ENCODE results near the gene CYB5RL.

CYB5RL gene

DNA sequence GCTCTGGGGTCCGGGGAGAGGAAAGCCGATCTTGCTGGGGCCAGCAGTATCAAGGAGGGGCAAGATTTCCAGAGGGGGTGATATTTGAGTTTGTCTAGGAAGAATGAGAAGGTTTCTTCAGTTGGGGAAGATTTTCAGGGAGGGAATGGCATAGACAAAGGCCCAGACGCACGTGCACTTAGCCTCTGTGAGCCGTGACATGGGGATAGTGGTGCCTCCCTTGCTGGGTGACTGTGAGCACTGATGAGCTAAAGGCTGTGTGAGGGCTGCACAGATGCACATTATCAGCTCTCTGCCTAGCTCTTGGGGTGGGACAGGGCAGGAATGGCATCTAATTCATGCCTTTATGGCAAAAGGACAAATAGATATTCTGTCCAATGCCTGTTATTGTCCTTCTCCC is 48.8 kb downstream of the CYB5RL start:
- no peak for DNase-seq
- Histone ChIP-seq H3K27ac (ENCODE audit: insufficient read depth, low read length, poor library complexity, severe bottlenecking) (no peak overlapping the region), H3K9me3 (ENCODE audit: control insufficient read depth, low read length) (no peaks in the 10 kb centered on the region), H3K4me3 (ENCODE audit: insufficient read depth, low read depth, low read length, poor library complexity, severe bottlenecking) (no peak overlapping the region), H3K27me3 (replicated peaks; ENCODE audit: control insufficient read depth, insufficient read depth, low read length, poor library complexity, severe bottlenecking) (no peaks in the 10 kb centered on the region), H3K4me1 (ENCODE audit: control insufficient read depth, insufficient read depth, low read length, poor library complexity, severe bottlenecking) (no peaks in the 10 kb centered on the region), H3K36me3 (ENCODE audit: control insufficient read depth, insufficient read depth, low read length) (no peaks in the 10 kb centered on the region)
